ENCODE data around the gene VPS13D.
A peak's percentile ranks its signal among the peaks of the same experiment; 100 is the strongest.

Gene VPS13D

DNA sequence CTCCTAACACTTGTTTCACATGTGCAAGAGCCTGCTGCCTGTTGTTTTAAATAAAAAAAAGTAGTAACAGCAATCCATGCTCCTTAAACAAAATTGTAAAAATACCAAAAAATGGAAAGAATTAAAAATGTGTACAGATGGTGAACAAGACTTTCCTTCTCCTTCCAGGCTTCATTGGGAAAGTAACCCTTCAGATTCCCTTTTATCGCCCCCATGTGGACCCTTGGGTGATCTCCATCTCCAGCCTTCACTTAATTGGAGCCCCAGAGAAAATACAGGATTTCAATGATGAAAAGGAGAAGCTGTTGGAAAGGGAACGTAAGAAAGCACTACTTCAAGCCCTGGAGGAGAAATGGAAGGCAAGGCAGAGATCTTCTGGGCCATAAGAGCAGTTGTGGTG, 14.2 kb downstream of the VPS13D start:
- Histone ChIP-seq H3K9ac (no peak overlapping the region), H3K27me3 (ENCODE audit: insufficient read depth, low read depth) (no peaks in the 10 kb centered on the region), H3K4me2 (no peak overlapping the region), H3K27ac (no peak overlapping the region), H3K36me3 (ENCODE audit: insufficient read depth) (no peaks in the 10 kb centered on the region), H3K4me1 (ENCODE audit: low read depth, poor library complexity, severe bottlenecking) (no peaks in the 10 kb centered on the region), H3K4me3 (IDR thresholded peaks at IDR 0.05; ENCODE audit: insufficient read depth, low read depth, low read length) (no peak overlapping the region), H4K20me1 (ENCODE audit: insufficient read depth) (no peaks in the 10 kb centered on the region), H2AFZ (ENCODE audit: low read depth) (no peak overlapping the region), H3K79me2 (ENCODE audit: insufficient read depth, low read depth) (no peaks in the 10 kb centered on the region)
- TF ChIP-seq, protein P1, sequence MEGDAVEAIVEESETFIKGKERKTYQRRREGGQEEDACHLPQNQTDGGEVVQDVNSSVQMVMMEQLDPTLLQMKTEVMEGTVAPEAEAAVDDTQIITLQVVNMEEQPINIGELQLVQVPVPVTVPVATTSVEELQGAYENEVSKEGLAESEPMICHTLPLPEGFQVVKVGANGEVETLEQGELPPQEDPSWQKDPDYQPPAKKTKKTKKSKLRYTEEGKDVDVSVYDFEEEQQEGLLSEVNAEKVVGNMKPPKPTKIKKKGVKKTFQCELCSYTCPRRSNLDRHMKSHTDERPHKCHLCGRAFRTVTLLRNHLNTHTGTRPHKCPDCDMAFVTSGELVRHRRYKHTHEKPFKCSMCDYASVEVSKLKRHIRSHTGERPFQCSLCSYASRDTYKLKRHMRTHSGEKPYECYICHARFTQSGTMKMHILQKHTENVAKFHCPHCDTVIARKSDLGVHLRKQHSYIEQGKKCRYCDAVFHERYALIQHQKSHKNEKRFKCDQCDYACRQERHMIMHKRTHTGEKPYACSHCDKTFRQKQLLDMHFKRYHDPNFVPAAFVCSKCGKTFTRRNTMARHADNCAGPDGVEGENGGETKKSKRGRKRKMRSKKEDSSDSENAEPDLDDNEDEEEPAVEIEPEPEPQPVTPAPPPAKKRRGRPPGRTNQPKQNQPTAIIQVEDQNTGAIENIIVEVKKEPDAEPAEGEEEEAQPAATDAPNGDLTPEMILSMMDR (conservative IDR thresholded peaks at IDR 0.05; ENCODE audit: low read depth, low read length), result peak; percentile 61

DNA sequence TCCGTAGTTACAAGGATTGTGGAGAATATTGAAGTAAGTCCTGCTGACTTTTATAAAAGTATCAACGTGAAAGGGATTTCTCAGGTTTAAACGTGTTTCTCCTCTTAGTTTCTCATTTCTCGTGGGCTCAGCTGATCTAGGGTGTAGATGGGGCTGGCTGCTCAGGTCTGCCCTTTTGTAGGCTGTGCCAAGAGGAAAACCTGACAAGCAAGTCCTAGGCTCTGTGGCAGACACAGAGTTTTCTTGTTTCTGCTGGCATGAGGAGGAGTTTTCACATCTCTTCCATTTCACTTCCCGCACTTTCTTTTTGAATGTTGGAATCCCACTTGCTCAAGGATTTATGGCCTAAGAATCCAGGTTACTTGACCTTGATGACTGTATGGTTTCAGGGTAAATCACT, 14.8 kb downstream of the VPS13D start:
- Histone ChIP-seq H3K79me2 (ENCODE audit: insufficient read depth, low read depth) (no peaks in the 10 kb centered on the region), H3K9ac (no peak overlapping the region), H3K4me3 (IDR thresholded peaks at IDR 0.05; ENCODE audit: insufficient read depth, low read depth, low read length) (no peak overlapping the region), H3K27me3 (ENCODE audit: insufficient read depth, low read depth) (no peaks in the 10 kb centered on the region), H3K4me2 (no peak overlapping the region), H4K20me1 (ENCODE audit: insufficient read depth) (no peaks in the 10 kb centered on the region), H3K36me3 (ENCODE audit: insufficient read depth) (no peaks in the 10 kb centered on the region), H3K4me1 (ENCODE audit: low read depth, poor library complexity, severe bottlenecking) (no peaks in the 10 kb centered on the region), H2AFZ (ENCODE audit: low read depth) (no peak overlapping the region), H3K27ac (no peak overlapping the region)
- TF ChIP-seq, protein P1 (conservative IDR thresholded peaks at IDR 0.05; ENCODE audit: low read depth, low read length), result no peak

DNA sequence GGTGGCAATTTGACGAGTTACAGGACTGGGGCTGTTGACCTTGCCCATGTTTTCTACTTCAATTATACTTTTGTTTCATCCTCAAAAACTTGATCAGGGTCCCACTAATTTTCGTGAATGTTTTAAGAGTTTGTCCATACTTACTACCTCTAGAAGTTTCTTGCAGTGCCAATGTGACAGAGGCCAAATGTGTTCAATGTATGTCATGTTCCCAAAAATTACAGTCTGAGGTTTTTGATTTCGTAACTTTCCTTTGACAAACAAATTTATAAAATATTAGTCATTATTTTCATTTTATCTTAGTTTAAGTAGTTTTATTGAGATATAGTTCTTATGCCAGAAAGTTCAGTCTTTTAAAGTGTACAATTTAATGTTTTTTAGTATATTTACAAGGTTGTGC, 15.3 kb downstream of the VPS13D start:
- no peaks in the 10 kb centered on the region for H3K4me1 ChIP-seq (ENCODE audit: low read depth, poor library complexity, severe bottlenecking)
- no peak overlapping the region for H3K9ac ChIP-seq
- no peak overlapping the region for H2AFZ ChIP-seq (ENCODE audit: low read depth)
- H3K36me3 ChIP-seq (ENCODE audit: insufficient read depth), result no peaks in the 10 kb centered on the region
- H3K27ac ChIP-seq, result no peak overlapping the region
- no peak overlapping the region for H3K4me3 ChIP-seq (IDR thresholded peaks at IDR 0.05; ENCODE audit: insufficient read depth, low read depth, low read length)
- no peaks in the 10 kb centered on the region for H3K79me2 ChIP-seq (ENCODE audit: insufficient read depth, low read depth)
- TF ChIP-seq, protein P1 (conservative IDR thresholded peaks at IDR 0.05; ENCODE audit: low read depth, low read length), result no peak
- H3K4me2 ChIP-seq, result no peak overlapping the region
- H3K27me3 ChIP-seq (ENCODE audit: insufficient read depth, low read depth), result no peaks in the 10 kb centered on the region
- no peaks in the 10 kb centered on the region for H4K20me1 ChIP-seq (ENCODE audit: insufficient read depth)

DNA sequence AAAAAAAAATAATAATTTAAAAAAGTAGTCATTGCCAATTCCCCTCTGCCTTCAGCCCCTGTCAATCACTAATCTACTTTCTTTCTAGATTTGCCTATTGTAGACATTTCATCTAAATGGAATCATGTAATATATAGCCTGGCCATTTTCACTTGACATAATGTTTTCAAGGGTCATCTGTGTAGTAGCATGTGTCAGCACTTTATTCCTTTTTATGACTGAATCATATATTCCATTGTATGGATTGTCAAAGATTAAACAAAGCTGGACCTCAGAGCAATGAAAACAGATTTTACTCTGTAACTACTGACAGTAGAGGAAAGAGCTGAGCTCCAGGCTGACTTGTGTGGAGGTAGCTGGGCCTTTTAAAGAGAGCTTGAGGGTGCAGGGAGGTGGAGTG, 15.9 kb downstream of the VPS13D start:
- H3K27ac ChIP-seq, result no peak overlapping the region

More for the DNA sequence above, 15.9 kb downstream of the VPS13D start:
- Histone ChIP-seq H3K36me3 (ENCODE audit: insufficient read depth) (no peaks in the 10 kb centered on the region), H3K4me2 (no peak overlapping the region), H2AFZ (ENCODE audit: low read depth) (no peak overlapping the region), H3K4me1 (ENCODE audit: low read depth, poor library complexity, severe bottlenecking) (no peaks in the 10 kb centered on the region), H3K4me3 (IDR thresholded peaks at IDR 0.05; ENCODE audit: insufficient read depth, low read depth, low read length) (no peak overlapping the region), H3K9ac (no peak overlapping the region), H3K27me3 (ENCODE audit: insufficient read depth, low read depth) (no peaks in the 10 kb centered on the region), H4K20me1 (ENCODE audit: insufficient read depth) (no peaks in the 10 kb centered on the region), H3K79me2 (ENCODE audit: insufficient read depth, low read depth) (no peaks in the 10 kb centered on the region)
- TF ChIP-seq, protein P1 (conservative IDR thresholded peaks at IDR 0.05; ENCODE audit: low read depth, low read length), result no peak
